Activated naive CD4-positive, alpha-beta T cell treated with anti-CD3 and anti-CD28 coated beads, Interleukin-2, amount 50 U/mL, for 24 hours (primary cell): ENCODE results near the gene APRT.

ENCODE experiments used
- H3K27ac Mint-ChIP-seq: one replicate; pipeline ENCODE4 v1.8.0; 2021; ENCODE audit warnings: mild to moderate bottlenecking, mixed read lengths
- H3K27me3 Mint-ChIP-seq: one replicate; pipeline ENCODE4 v1.8.0; 2021; ENCODE audit warnings: mixed read lengths
- H3K36me3 Mint-ChIP-seq: one replicate; pipeline ENCODE4 v1.8.0; 2021; ENCODE audit warnings: mixed read lengths
- H3K4me1 Mint-ChIP-seq: one replicate; pipeline ENCODE4 v1.8.0; 2021; ENCODE audit warnings: mixed read lengths
- H3K4me3 Mint-ChIP-seq: one replicate; pipeline ENCODE4 v1.8.0; 2021; ENCODE audit warnings: mild to moderate bottlenecking, mixed read lengths
- H3K9me3 Mint-ChIP-seq: one replicate; pipeline ENCODE4 v1.8.0; 2021; ENCODE audit warnings: mixed read lengths

Gene APRT

DNA sequence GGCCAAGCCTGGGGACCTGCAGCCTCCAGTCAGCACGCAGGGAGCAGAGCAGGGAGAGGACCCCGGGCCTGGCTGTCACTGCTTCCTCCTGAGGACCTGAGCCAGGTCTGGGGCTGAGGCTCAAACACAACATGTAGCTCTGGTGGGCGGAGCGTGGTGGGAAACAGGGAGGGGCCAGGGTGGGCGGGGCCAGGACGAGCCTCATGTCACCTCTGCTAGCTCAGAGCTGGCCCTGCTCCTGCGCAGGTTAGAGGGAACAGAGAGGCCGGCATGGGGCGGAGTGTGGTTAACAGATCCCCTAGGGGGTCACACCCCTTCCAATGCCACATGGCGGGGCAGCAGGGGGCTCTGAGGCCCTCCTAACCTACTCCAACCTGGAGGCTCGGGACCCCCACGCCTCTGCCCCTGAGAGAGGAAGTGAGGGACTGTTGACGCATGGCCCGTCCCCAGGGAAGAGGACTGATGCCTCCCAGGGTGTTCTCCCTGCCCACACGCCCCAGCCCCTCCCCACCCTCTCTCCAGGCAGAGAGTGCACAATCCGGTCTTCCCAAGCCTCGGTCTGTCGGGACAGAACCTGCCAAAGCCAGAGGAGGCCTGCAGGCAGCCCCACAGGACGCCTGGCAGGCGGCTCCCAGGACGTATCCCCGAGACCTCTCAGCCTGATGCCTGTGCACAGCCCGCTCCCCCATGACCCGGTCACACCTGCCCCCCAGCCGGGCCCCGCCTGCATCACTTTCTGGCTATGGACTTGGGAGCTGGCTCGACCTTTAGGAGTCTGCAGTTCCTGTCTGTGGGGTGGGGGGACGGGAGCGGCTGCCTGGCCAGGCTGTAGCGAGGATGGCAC is 41.9 kb downstream of the APRT start:
- no peaks in the 10 kb centered on the region for H3K27me3 Mint-ChIP-seq
- H3K4me1 Mint-ChIP-seq: peaks cover 23% of the 10 kb centered on the region
- H3K4me3 Mint-ChIP-seq: no peak overlapping the region
- H3K9me3 Mint-ChIP-seq: no peaks in the 10 kb centered on the region
- no peaks in the 10 kb centered on the region for H3K36me3 Mint-ChIP-seq
- H3K27ac Mint-ChIP-seq: no peak overlapping the region

GRCh38 chr16:88768071-88768783 is 43.5 kb downstream of the APRT start:
- peaks cover 26% of the 10 kb centered on the region for H3K4me1 Mint-ChIP-seq
- no peak overlapping the region for H3K4me3 Mint-ChIP-seq
- H3K27ac Mint-ChIP-seq: no peak overlapping the region
- H3K27me3 Mint-ChIP-seq: no peaks in the 10 kb centered on the region
- H3K9me3 Mint-ChIP-seq: no peaks in the 10 kb centered on the region
- no peaks in the 10 kb centered on the region for H3K36me3 Mint-ChIP-seq

- no peak overlapping the region for H3K4me3 Mint-ChIP-seq
- no peaks in the 10 kb centered on the region for H3K36me3 Mint-ChIP-seq
- H3K4me1 Mint-ChIP-seq: peaks cover 27% of the 10 kb centered on the region
- H3K9me3 Mint-ChIP-seq: no peaks in the 10 kb centered on the region
- H3K27ac Mint-ChIP-seq: no peak overlapping the region
- no peaks in the 10 kb centered on the region for H3K27me3 Mint-ChIP-seq
These were observed 44.1 kb downstream of the APRT start for GRCh38 chr16:88767546-88768070.

GRCh38 chr16:88766975-88767374 is 44.8 kb downstream of the APRT start:
- Mint-ChIP-seq H3K36me3 (no peaks in the 10 kb centered on the region), H3K4me1 (peaks cover 27% of the 10 kb centered on the region), H3K9me3 (no peaks in the 10 kb centered on the region), H3K27ac (no peak overlapping the region), H3K4me3 (no peak overlapping the region), H3K27me3 (no peaks in the 10 kb centered on the region)

DNA sequence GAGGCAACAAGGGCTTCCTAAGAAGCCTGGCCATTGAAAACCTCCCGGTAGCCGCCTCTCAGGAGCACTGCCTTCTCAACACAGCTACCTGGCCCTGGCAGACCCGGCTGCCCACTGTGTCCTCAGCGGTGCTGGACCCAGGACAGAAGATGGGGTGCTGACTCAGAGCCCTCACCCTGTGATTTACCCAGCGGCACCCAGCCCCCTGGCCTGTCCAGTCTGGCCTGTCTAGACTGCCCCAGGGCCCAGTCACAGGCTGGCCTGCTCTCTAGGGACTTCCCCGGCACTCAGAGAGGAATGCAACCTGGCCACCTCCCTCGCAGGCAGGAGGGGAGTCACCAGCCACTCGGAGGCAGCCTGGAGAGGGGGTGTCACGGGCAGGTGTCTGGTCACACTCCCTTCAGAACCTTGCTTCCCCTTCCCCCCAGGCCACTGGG is 46.8 kb downstream of the APRT start:
- Mint-ChIP-seq H3K27ac (no peak overlapping the region), H3K27me3 (no peaks in the 10 kb centered on the region), H3K36me3 (no peaks in the 10 kb centered on the region), H3K4me1 (peaks cover 23% of the 10 kb centered on the region), H3K4me3 (no peak overlapping the region), H3K9me3 (no peaks in the 10 kb centered on the region)

DNA sequence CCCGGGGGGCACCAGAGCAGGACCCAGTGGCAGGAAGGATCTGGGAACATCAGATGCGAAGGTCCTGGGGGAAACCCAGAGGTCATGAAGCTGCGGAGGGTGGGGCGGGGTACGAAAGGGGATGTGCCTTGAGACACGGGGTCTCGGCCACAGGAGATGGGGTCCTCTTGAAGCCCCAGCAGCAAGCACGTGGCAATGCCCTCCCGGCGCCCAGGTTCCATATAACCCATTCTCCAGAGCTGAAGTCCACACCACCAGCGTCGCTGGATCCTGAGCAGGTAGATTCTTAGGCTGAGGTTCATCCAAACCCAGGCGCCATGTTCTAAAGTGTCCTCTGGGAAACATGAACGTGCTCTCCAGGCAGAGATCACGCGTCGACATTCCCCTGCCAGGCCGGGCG is 47.6 kb downstream of the APRT start:
- Mint-ChIP-seq H3K36me3 (no peaks in the 10 kb centered on the region), H3K9me3 (no peaks in the 10 kb centered on the region), H3K27ac (no peak overlapping the region), H3K4me3 (no peak overlapping the region), H3K27me3 (no peaks in the 10 kb centered on the region), H3K4me1 (peaks cover 22% of the 10 kb centered on the region)

DNA sequence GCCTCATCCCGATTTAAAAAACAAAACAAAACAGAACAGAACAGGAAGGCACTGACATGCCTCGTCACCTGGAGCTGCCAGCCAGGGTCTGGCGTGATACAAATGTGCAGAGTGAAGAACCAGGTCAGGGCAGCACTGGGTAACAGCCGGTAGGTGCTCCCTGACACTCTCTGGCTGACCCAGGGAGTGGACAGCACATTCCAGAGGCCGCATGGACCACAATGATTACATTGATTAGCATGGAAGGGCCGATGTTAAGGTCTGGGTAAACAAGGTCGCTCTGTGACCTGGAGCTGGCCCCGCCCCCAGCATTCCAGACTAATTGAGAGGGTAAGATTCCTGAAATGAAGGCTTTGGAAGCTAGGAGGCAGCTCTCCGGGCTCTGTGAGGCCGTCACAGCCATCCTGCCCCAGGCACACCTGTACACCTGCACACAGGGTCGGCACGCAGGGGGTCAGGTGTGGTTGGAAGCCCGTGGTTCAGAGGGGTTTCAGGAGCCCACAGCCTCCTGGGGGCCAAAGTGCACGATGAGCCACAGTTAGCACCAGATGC is 48.1 kb downstream of the APRT start:
- no peaks in the 10 kb centered on the region for H3K27me3 Mint-ChIP-seq
- peaks cover 24% of the 10 kb centered on the region for H3K4me1 Mint-ChIP-seq
- no peaks in the 10 kb centered on the region for H3K9me3 Mint-ChIP-seq
- no peaks in the 10 kb centered on the region for H3K36me3 Mint-ChIP-seq
- no peak overlapping the region for H3K4me3 Mint-ChIP-seq
- H3K27ac Mint-ChIP-seq: peak overlapping the region; percentile 27

GRCh38 chr16:88762941-88763340 is 48.8 kb downstream of the APRT start:
- Mint-ChIP-seq H3K27ac (no peak overlapping the region), H3K4me1 (peaks cover 27% of the 10 kb centered on the region), H3K4me3 (no peak overlapping the region), H3K27me3 (no peaks in the 10 kb centered on the region), H3K36me3 (no peaks in the 10 kb centered on the region), H3K9me3 (no peaks in the 10 kb centered on the region)

- Mint-ChIP-seq H3K4me1 (peaks cover 26% of the 10 kb centered on the region), H3K27ac (no peak overlapping the region), H3K9me3 (no peaks in the 10 kb centered on the region), H3K4me3 (no peak overlapping the region), H3K36me3 (no peaks in the 10 kb centered on the region), H3K27me3 (no peaks in the 10 kb centered on the region)
These were observed 49.4 kb downstream of the APRT start for GRCh38 chr16:88762258-88762870.

GRCh38 chr16:88761830-88762229 is 49.9 kb downstream of the APRT start:
- Mint-ChIP-seq H3K4me3 (no peak overlapping the region), H3K27me3 (no peaks in the 10 kb centered on the region), H3K36me3 (no peaks in the 10 kb centered on the region), H3K9me3 (no peaks in the 10 kb centered on the region), H3K4me1 (peaks cover 20% of the 10 kb centered on the region), H3K27ac (no peak overlapping the region)

GRCh38 chr16:88761143-88761534 is 50.6 kb downstream of the APRT start:
- no peak overlapping the region for H3K4me3 Mint-ChIP-seq
- H3K36me3 Mint-ChIP-seq: no peaks in the 10 kb centered on the region
- H3K9me3 Mint-ChIP-seq: no peaks in the 10 kb centered on the region
- H3K27ac Mint-ChIP-seq: no peak overlapping the region
- no peaks in the 10 kb centered on the region for H3K27me3 Mint-ChIP-seq
- H3K4me1 Mint-ChIP-seq: peaks cover 19% of the 10 kb centered on the region

- Mint-ChIP-seq H3K36me3 (no peaks in the 10 kb centered on the region), H3K9me3 (no peaks in the 10 kb centered on the region), H3K27ac (no peak overlapping the region), H3K4me3 (no peak overlapping the region), H3K27me3 (no peaks in the 10 kb centered on the region), H3K4me1 (peaks cover 15% of the 10 kb centered on the region)
These were observed 51.1 kb downstream of the APRT start for GRCh38 chr16:88760424-88761142.

GRCh38 chr16:88759976-88760350 is 51.8 kb downstream of the APRT start:
- Mint-ChIP-seq H3K27me3 (no peaks in the 10 kb centered on the region), H3K4me3 (no peak overlapping the region), H3K9me3 (no peaks in the 10 kb centered on the region), H3K36me3 (no peaks in the 10 kb centered on the region), H3K4me1 (peaks cover 15% of the 10 kb centered on the region), H3K27ac (no peak overlapping the region)
